Ishikawa (cell line): ENCODE data around the gene SYNE1.

Source experiments
- CEBPB ChIP-seq: IDR thresholded peaks from 2 replicates; pipeline ENCODE4 v1.6.1; 2012
- CREB1 ChIP-seq: IDR thresholded peaks from 2 replicates; pipeline ENCODE4 v1.6.1; 2012; ENCODE audit warnings: low read depth
- EGR1 ChIP-seq: IDR thresholded peaks from 2 replicates; pipeline ENCODE4 v1.6.1; 2012
- EP300 ChIP-seq: IDR thresholded peaks from 2 replicates; pipeline ENCODE4 v1.6.1; 2012; ENCODE audit warnings: borderline replicate concordance
- FOXM1 ChIP-seq: IDR thresholded peaks from 2 replicates; pipeline ENCODE4 v1.6.1; 2012; ENCODE audit warnings: low read depth, borderline replicate concordance
- NFIC ChIP-seq: IDR thresholded peaks from 2 replicates; pipeline ENCODE4 v1.6.1; 2012
- RAD21 ChIP-seq: IDR thresholded peaks from 2 replicates; pipeline ENCODE4 v1.6.1; 2012; ENCODE audit warnings: low read depth
- TAF1 ChIP-seq: IDR thresholded peaks from 2 replicates; pipeline ENCODE4 v1.6.1; 2012; ENCODE audit warnings: low read depth, mild to moderate bottlenecking
- TCF12 ChIP-seq: IDR thresholded peaks from 2 replicates; pipeline ENCODE4 v1.6.1; 2012; ENCODE audit warnings: low read depth
- TEAD4 ChIP-seq: IDR thresholded peaks from 2 replicates; pipeline ENCODE4 v1.6.1; 2012
- YY1 ChIP-seq: IDR thresholded peaks from 2 replicates; pipeline ENCODE4 v1.6.1; 2012; ENCODE audit warnings: low read depth
- ZBTB7A ChIP-seq: IDR thresholded peaks from 2 replicates; pipeline ENCODE4 v1.6.1; 2012; ENCODE audit warnings: low read depth
- TF ChIP-seq, protein P1 (sequence below): IDR thresholded peaks from 2 replicates; pipeline ENCODE4 v1.6.1; 2012
- TF ChIP-seq, protein P2 (sequence below): IDR thresholded peaks from 2 replicates; pipeline ENCODE4 v1.6.1; 2012
- TF ChIP-seq, protein P3 (sequence below): IDR thresholded peaks from 2 replicates; pipeline ENCODE4 v1.6.1; 2012; ENCODE audit warnings: low read depth, mild to moderate bottlenecking

SYNE1 gene

DNA sequence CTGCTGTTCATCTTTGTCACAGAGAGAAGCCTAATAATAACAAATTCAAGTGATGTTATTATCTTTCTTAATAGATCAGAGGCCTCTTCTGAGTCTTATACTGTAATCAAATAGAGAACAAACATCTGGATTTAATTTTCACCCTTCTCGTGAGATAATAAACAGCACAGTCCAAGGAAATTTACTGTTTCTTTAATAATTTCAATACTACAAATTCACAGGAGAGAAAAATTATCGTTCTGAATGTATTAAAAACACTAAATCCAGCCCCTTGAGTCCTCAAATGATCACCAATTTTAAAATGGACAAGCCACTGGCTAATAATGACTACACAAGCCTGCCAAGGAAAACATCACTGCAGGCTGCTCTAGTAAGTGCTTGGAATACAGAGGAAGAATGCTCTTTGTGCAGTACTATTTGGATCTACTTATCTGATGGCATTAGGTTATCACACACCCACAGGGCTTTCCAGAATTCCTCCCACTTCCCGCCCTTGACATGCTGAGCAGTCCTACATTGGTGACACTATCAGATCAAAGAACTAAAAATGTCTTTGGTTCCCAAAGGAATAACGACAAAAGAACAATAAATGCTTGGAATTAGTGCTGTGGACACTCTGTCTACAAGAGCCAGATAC is 38.1 kb downstream of the SYNE1 start:
- TF ChIP-seq RAD21 (no peak), CREB1 (no peak), TEAD4 (no peak), EGR1 (no peak), NFIC (no peak), TCF12 (no peak), FOXM1 (no peak), TAF1 (no peak), YY1 (no peak)
- TF ChIP-seq, protein P1, sequence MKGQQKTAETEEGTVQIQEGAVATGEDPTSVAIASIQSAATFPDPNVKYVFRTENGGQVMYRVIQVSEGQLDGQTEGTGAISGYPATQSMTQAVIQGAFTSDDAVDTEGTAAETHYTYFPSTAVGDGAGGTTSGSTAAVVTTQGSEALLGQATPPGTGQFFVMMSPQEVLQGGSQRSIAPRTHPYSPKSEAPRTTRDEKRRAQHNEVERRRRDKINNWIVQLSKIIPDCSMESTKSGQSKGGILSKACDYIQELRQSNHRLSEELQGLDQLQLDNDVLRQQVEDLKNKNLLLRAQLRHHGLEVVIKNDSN: no peak

DNA sequence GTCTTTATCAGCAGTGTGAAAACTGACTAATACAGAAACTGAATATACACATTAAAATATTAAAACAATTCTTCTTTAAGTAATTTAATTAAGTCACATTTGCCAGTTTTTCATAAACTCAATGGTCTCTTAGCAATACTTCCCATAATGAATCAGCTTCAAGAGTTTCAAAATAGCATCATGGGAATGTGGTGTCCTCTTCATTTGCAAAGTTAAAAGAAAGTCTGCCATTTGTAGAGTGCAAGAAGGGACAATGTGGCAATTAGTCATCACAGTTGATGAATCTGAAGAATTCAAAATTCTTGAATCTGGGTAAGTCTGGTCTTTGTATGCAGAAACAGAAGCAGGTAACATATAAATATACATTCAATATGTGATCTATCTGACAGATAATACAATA is 38.7 kb downstream of the SYNE1 start:
- TF ChIP-seq EP300 (no peak), TCF12 (no peak), NFIC (no peak), TAF1 (no peak), ZBTB7A (no peak), FOXM1 (no peak), YY1 (no peak), RAD21 (no peak), CREB1 (no peak)
- TF ChIP-seq, protein P2, sequence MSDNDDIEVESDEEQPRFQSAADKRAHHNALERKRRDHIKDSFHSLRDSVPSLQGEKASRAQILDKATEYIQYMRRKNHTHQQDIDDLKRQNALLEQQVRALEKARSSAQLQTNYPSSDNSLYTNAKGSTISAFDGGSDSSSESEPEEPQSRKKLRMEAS: no peak
- TF ChIP-seq, protein P1: no peak
- TF ChIP-seq, protein P3, sequence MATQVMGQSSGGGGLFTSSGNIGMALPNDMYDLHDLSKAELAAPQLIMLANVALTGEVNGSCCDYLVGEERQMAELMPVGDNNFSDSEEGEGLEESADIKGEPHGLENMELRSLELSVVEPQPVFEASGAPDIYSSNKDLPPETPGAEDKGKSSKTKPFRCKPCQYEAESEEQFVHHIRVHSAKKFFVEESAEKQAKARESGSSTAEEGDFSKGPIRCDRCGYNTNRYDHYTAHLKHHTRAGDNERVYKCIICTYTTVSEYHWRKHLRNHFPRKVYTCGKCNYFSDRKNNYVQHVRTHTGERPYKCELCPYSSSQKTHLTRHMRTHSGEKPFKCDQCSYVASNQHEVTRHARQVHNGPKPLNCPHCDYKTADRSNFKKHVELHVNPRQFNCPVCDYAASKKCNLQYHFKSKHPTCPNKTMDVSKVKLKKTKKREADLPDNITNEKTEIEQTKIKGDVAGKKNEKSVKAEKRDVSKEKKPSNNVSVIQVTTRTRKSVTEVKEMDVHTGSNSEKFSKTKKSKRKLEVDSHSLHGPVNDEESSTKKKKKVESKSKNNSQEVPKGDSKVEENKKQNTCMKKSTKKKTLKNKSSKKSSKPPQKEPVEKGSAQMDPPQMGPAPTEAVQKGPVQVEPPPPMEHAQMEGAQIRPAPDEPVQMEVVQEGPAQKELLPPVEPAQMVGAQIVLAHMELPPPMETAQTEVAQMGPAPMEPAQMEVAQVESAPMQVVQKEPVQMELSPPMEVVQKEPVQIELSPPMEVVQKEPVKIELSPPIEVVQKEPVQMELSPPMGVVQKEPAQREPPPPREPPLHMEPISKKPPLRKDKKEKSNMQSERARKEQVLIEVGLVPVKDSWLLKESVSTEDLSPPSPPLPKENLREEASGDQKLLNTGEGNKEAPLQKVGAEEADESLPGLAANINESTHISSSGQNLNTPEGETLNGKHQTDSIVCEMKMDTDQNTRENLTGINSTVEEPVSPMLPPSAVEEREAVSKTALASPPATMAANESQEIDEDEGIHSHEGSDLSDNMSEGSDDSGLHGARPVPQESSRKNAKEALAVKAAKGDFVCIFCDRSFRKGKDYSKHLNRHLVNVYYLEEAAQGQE: no peak

DNA sequence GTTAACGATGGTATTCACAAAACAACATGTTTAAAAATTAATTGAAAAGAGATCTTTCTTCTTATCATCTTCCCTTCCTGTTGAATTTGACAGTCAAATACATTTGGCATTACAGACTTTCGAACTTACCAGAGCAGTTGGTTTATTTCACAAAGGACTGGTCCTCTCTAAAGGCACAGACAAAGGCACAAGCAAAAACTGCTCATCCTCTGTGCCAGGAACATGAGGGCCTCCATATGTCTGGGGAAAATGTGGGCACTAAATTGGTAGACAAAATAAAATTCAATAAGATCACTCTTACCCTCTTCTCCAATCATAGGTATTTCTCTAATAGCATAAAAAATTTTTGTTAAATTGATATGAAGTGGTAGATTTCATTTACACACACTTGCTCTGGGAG is 40.4 kb downstream of the SYNE1 start:
- TF ChIP-seq TCF12: no peak
- TF ChIP-seq, protein P2: no peak

DNA sequence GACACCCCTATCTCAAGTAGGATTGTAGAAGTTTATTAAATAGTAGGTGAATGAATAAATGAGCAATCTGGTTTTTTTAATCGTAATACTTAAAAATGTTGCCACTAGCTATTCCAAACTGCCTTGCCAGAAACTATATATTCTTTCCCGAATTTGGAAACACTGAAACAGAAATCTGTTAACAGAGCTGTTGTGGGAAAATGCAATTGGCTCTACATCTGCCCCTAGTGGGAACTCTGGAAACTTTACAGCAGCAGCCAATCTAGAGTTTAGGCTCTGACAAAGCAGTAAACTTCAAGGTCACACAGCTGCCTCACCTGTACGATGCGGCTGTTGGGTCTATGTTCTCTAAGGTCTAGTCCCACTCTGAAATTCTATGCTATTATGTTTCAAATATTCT is 41.7 kb downstream of the SYNE1 start:
- TF ChIP-seq FOXM1 (no peak), YY1 (no peak), RAD21 (no peak)

DNA sequence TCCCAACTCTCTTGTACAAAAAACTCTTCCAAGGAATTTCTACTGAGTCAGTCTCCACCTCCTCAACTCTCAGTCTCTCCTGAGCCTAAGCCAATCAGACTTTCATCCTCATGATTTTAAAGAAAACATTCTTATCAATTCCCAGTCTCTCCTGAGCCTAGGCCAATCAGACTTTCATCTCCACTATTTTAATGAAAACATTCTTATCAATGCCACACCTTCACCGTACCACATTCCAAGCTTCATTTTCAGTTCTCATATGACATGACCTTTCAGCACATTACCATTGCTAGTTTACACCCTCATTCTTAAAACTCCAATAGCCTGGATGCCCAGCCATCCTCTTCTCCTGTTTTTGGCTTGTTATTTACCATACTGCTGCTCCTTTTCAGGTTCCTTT is 42.5 kb downstream of the SYNE1 start:
- TF ChIP-seq FOXM1 (no peak), TCF12 (no peak), YY1 (no peak), ZBTB7A (no peak)
- TF ChIP-seq, protein P3: no peak

DNA sequence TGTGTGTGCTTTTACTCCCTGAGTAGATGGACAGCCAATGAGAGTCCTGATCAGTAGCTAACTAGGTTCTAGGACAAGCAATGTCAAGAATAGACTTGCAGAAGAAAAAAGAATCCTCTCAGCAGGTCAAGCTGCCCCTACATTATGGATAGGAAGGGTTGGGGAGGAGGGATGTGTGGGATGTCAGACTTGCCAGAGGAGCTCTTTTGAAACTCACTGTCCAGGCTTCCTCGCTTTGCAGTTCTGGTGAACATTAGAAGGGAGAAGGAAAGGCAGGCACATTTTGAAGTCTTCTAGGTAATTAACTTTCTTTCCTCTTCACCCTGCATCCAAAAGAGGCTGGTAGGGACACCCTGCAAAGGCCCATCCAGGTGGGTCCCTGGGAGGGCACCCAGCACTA is 48.7 kb downstream of the SYNE1 start:
- TF ChIP-seq CEBPB (no peak), EP300 (no peak), FOXM1 (no peak), NFIC (no peak), YY1 (no peak), EGR1 (no peak), ZBTB7A (no peak), TAF1 (no peak), CREB1 (no peak), TCF12 (no peak), RAD21 (no peak), TEAD4 (no peak)
- TF ChIP-seq, protein P2: no peak
- TF ChIP-seq, protein P1: no peak
- TF ChIP-seq, protein P3: no peak
